IMR-90 (cell line): ENCODE data around the gene IRAG1. TPM values are rescaled to one million over a fixed set of nuclear protein-coding genes. Genes with fewer than 3 reads are reported as not detected.
A peak's percentile ranks its signal among the peaks of the same experiment; 100 is the strongest.

Experiments
- ATAC-seq: fragments of 200-7000 bp; cut with Tn5 transposase; 2 replicates; pipeline ENCODE4 v1.9.1; 2020; ENCODE audit warnings: low read depth, mild to moderate bottlenecking, moderate library complexity
- BruUV-seq: library from RNA; stranded (reverse); fragments of 400-500 nt; replicated peaks from 2 replicates; lab custom pipeline; 2021; lab: Mats Ljungman, UMichigan
- CTCF ChIA-PET: fragments of 300-600 bp; formaldehyde crosslinking; extraction: SDS; loops from one replicate; lab custom pipeline; 2021; ENCODE audit warnings: antibody characterized with exemption; lab: Yijun Ruan, JAX
- POLR2A ChIA-PET: fragments of 300-600 bp; sonication (Branson Sonifier 250); formaldehyde crosslinking; loops from one replicate; lab custom pipeline; 2022; ENCODE audit warnings: antibody characterized with exemption; ENCODE audit not compliant: unreplicated experiment; lab: Charles Lee
- DNase-seq: peaks from one replicate; pipeline ENCODE4 v3.0.0; 2013
- H2AFZ ChIP-seq: replicated peaks from 2 replicates; pipeline ENCODE3; 2013; ENCODE audit warnings: low read length, mild to moderate bottlenecking; ENCODE audit not compliant: poor library complexity
- H2AK5ac ChIP-seq: 2 replicates; pipeline ENCODE4 v1.6.1; 2013; ENCODE audit warnings: low read depth, low read length, inconsistent platforms
- H2AK9ac ChIP-seq: replicated peaks from 2 replicates; pipeline ENCODE3; 2013; ENCODE audit warnings: mild to moderate bottlenecking, low read depth, low read length, moderate library complexity; ENCODE audit not compliant: poor library complexity
- H2BK120ac ChIP-seq: 2 replicates; pipeline ENCODE4 v1.6.1; 2013; ENCODE audit warnings: low read depth, low read length, inconsistent platforms
- H2BK15ac ChIP-seq: 3 replicates; pipeline ENCODE4 v1.6.1; 2013; ENCODE audit warnings: low read depth, low read length, inconsistent platforms
- H2BK20ac ChIP-seq: 2 replicates; pipeline ENCODE4 v1.6.1; 2013; ENCODE audit warnings: low read depth, mild to moderate bottlenecking, inconsistent platforms, low read length, moderate library complexity
- H2BK5ac ChIP-seq: 2 replicates; pipeline ENCODE4 v1.6.1; 2013; ENCODE audit warnings: mild to moderate bottlenecking, low read depth, low read length, inconsistent platforms; ENCODE audit not compliant: poor library complexity, severe bottlenecking
- H3K14ac ChIP-seq: replicated peaks from 2 replicates; pipeline ENCODE4 v1.6.1; 2013; ENCODE audit warnings: low read depth, low read length, inconsistent platforms
- H3K18ac ChIP-seq: 2 replicates; pipeline ENCODE4 v1.6.1; 2013; ENCODE audit warnings: low read depth, low read length, control low read depth
- H3K23ac ChIP-seq: 2 replicates; pipeline ENCODE4 v1.6.1; 2013; ENCODE audit warnings: low read depth, low read length, inconsistent platforms
- H3K27ac ChIP-seq: 2 replicates; pipeline ENCODE4 v1.5.1; 2013; ENCODE audit warnings: mild to moderate bottlenecking, control low read depth, low read length; ENCODE audit not compliant: insufficient read depth
- H3K27me3 ChIP-seq: 2 replicates; pipeline ENCODE4 v1.6.1; 2013; ENCODE audit warnings: low read length; ENCODE audit not compliant: control insufficient read depth, insufficient read depth
- H3K36me3 ChIP-seq: 2 replicates; pipeline ENCODE4 v1.6.1; 2013; ENCODE audit warnings: low read length, mixed read lengths; ENCODE audit not compliant: control insufficient read depth, insufficient read depth
- H3K4ac ChIP-seq: 2 replicates; pipeline ENCODE4 v1.6.1; 2013; ENCODE audit warnings: low read depth, low read length, inconsistent platforms
- H3K4me1 ChIP-seq: 2 replicates; pipeline ENCODE4 v1.6.1; 2013; ENCODE audit warnings: low read length, mixed read lengths; ENCODE audit not compliant: control insufficient read depth, insufficient read depth
- H3K4me2 ChIP-seq: 2 replicates; pipeline ENCODE4 v1.6.1; 2013; ENCODE audit warnings: low read depth, mild to moderate bottlenecking, control low read depth, low read length, moderate library complexity
- H3K4me3 ChIP-seq: 2 replicates; pipeline ENCODE4 v1.5.1; 2013; ENCODE audit warnings: low read depth, mild to moderate bottlenecking, control low read depth, low read length, moderate library complexity; ENCODE audit not compliant: insufficient read depth
- H3K56ac ChIP-seq: 2 replicates; pipeline ENCODE4 v1.6.1; 2013; ENCODE audit warnings: low read length, inconsistent platforms; ENCODE audit not compliant: insufficient read depth; ENCODE audit errors: extremely low read depth
- H3K79me1 ChIP-seq, 2 experiments: 2 replicates each; pipeline ENCODE4 v1.6.1; 2013; ENCODE audit warnings: low read length in 2 of 2, inconsistent platforms in 1 of 2, low read depth in 1 of 2
- H3K9ac ChIP-seq: 2 replicates; pipeline ENCODE4 v1.6.1; 2013; ENCODE audit warnings: low read depth, low read length, control low read depth
- H3K9me1 ChIP-seq: 2 replicates; pipeline ENCODE4 v1.6.1; 2013; ENCODE audit warnings: low read length, inconsistent platforms; ENCODE audit not compliant: insufficient read depth
- H3K9me3 ChIP-seq: 2 replicates; pipeline ENCODE4 v1.6.1; 2013; ENCODE audit warnings: low read length; ENCODE audit not compliant: control insufficient read depth, insufficient read depth
- H4K20me1 ChIP-seq: 2 replicates; pipeline ENCODE4 v1.6.1; 2013; ENCODE audit warnings: low read length, inconsistent platforms; ENCODE audit not compliant: insufficient read depth
- H4K5ac ChIP-seq: 2 replicates; pipeline ENCODE4 v1.6.1; 2013; ENCODE audit warnings: mild to moderate bottlenecking, low read depth, low read length, control low read depth
- H4K8ac ChIP-seq, 2 experiments: 2 replicates each; pipeline ENCODE4 v1.6.1; 2013; ENCODE audit warnings: low read depth in 2 of 2, low read length in 2 of 2, control low read depth in 1 of 2, inconsistent platforms in 1 of 2
- H4K91ac ChIP-seq: 2 replicates; pipeline ENCODE4 v1.6.1; 2013; ENCODE audit warnings: low read depth, low read length, inconsistent platforms; ENCODE audit not compliant: insufficient read depth
- ELK1 ChIP-seq: fragments of 150-350 bp; IDR thresholded peaks from 2 replicates; pipeline ENCODE4 v1.6.1; 2016; ENCODE audit warnings: low read depth, mild to moderate bottlenecking, low read length, moderate library complexity, borderline replicate concordance
- MAZ ChIP-seq: IDR thresholded peaks from 2 replicates; pipeline ENCODE4 v1.6.1; 2012; ENCODE audit warnings: low read depth, mild to moderate bottlenecking, low read length, improper control_type of control experiment, moderate library complexity, borderline replicate concordance
- POLR2A ChIP-seq: IDR thresholded peaks from 2 replicates; pipeline ENCODE4 v1.6.1; 2012; ENCODE audit warnings: mild to moderate bottlenecking, low read depth, low read length
- RCOR1 ChIP-seq: IDR thresholded peaks from 2 replicates; pipeline ENCODE4 v1.6.1; 2012; ENCODE audit warnings: mild to moderate bottlenecking, low read length, improper control_type of control experiment; ENCODE audit not compliant: insufficient replicate concordance
- USF2 ChIP-seq: fragments of 150-350 bp; IDR thresholded peaks from 2 replicates; pipeline ENCODE4 v1.6.1; 2017; ENCODE audit warnings: mild to moderate bottlenecking, antibody characterized with exemption, low read length, low read depth
- WGBS, 2 experiments: methylation state at CpG; one replicate each; pipeline versions ENCODE4 v1.1.5 to v1.1.7; 2013; ENCODE audit warnings: missing lambda C conversion rate in 2 of 2; ENCODE audit not compliant: insufficient read length in 1 of 2; ENCODE audit errors: extremely low coverage in 2 of 2; 5-methylcytosine and 5-hydroxymethylcytosine counted together
- dilution Hi-C: fragments of 300-500 bp; cut with HindIII; formaldehyde crosslinking; loops from one replicate; pipeline ENCODE4 v1.14.3; 2018; ENCODE audit warnings: low sequenced_read_pairs; ENCODE audit not compliant: unreplicated experiment
- in situ Hi-C: fragments of 300-500 bp; cut with MboI; formaldehyde crosslinking; loops from 3 replicates; pipeline ENCODE4 v1.14.3; 2019; ENCODE audit warnings: low sequenced_read_pairs, inconsistent platforms, mixed read lengths
- intact Hi-C: fragments of 100-400 bp; cut with micrococcal nuclease; formaldehyde crosslinking; loops from 2 replicates; pipeline ENCODE4 v1.10.0; 2022
- polyA plus RNA-seq, 3 experiments: library from polyadenylated mRNA; depleted of rRNA; stranded (reverse); fragments of >200 nt; gene quantifications; 2 replicates each; pipeline ENCODE4 v1.2.3, GENCODE V29; 2012; ENCODE audit warnings: low replicate concordance in 1 of 3
- total RNA-seq: library from RNA; depleted of rRNA; stranded (reverse); fragments of >200 nt; gene quantifications from 2 replicates; pipeline ENCODE4 v1.2.3, GENCODE V29; 2012

IRAG1 gene
- total and polyA plus RNA-seq, 2 of the 4 experiments (the other 2 are of a cell fraction): 19.4 to 25.8 TPM

- Histone ChIP-seq H3K4me1 (peaks cover 16% of the 10 kb centered on the region), H3K9ac (no peak overlapping the region), H3K36me3 (peaks cover 44% of the 10 kb centered on the region), H3K18ac (no peak overlapping the region; the same call in 1 of the 2 replicates), H4K5ac (peak overlapping the region; percentile 68; the same call in 1 of the 2 replicates), H3K9me3 (no peaks in the 10 kb centered on the region), H3K27me3 (no peaks in the 10 kb centered on the region), H2BK120ac (no peak overlapping the region), H4K20me1 (peaks cover 9% of the 10 kb centered on the region; the same call in 1 of the 2 replicates), H3K4ac (no peak overlapping the region; the same call in 1 of the 2 replicates), H2BK5ac (no peak overlapping the region), H3K27ac (peak overlapping the region; percentile 1; the same call in 1 of the 2 replicates), H4K91ac (no peak overlapping the region), H2AK9ac (no peak overlapping the region), H2BK20ac (no peak overlapping the region), H3K9me1 (peaks cover 32% of the 10 kb centered on the region), H3K14ac (peak overlapping the region; percentile 20), H3K23ac (peak overlapping the region; percentile 29; the same call in 1 of the 2 replicates), H2BK15ac (no peak overlapping the region), H2AFZ (no peak overlapping the region), H3K4me3 (no peak overlapping the region), H3K56ac (no peak overlapping the region), H3K4me2 (no peak overlapping the region), H3K79me1 (peaks cover 37 to 79% of the 10 kb centered on the region in 2 experiments), H4K8ac (peak overlapping the region in 1 of 2 experiments; percentile 2; a peak in 1 of 4 replicates), H2AK5ac (no peak overlapping the region)
- in situ Hi-C loops: no loop called here
- no TSS peak for BruUV-seq
- DNase-seq (no peak), ATAC-seq (no peak)
- dilution Hi-C loops: no loop called here
- intact Hi-C loops: no loop called here
- ChIA-PET CTCF (interaction anchor here (0.8 kb wide), 1 partner anchor 11 kb away, joined by 3 read pairs; no protein-coding TSS in a partner anchor), POLR2A (interaction anchor here (0.6 to 0.7 kb wide), 3 partner anchors 13 to 53 kb away, joined by 3 to 11 read pairs (median 4); no protein-coding TSS in a partner anchor)
- WGBS, 2 experiments: no CpG with 5 or more reads among the region's 1 CpG
- TF ChIP-seq RCOR1 (no peak), MAZ (no peak), POLR2A (no peak), ELK1 (no peak), USF2 (no peak)
Observed at GRCh38 chr11:10683429-10683828, 10.1 kb downstream of the IRAG1 start.
